ENCODE results near the gene CDC5L. TPM values are rescaled to one million over a fixed set of nuclear protein-coding genes. Genes with fewer than 3 reads are reported as not detected.
"Not testable (repeated sequence)": the region's sequence is repeated elsewhere in the genome, so short reads cannot be mapped to it uniquely, and the experiment has no call there.

CDC5L gene
- total RNA-seq, 2 donors from 2014 or later: 17.8 to 19.1 TPM

GRCh38 chr6:44442833-44443444 lies 55.4 kb downstream of the CDC5L start:
- intact Hi-C loops (cut with DNase I): no loop called here
- no peak for DNase-seq
- ATAC-seq: no peak

GRCh38 chr6:44444853-44445252 lies 57.3 kb downstream of the CDC5L start:
- ATAC-seq: no peak
- no peak for DNase-seq
- intact Hi-C loops (cut with DNase I): no loop called here

GRCh38 chr6:44446626-44447300 lies 59.3 kb downstream of the CDC5L start:
- no peak for DNase-seq
- intact Hi-C loops (cut with DNase I): no loop called here
- peak in 1 of 2 donors; percentile 33 for ATAC-seq

GRCh38 chr6:44449181-44449580 lies 61.7 kb downstream of the CDC5L start:
- DNase-seq; ATAC-seq; intact Hi-C loops (cut with DNase I): not testable (repeated sequence)

GRCh38 chr6:44451803-44452695 lies 64.5 kb downstream of the CDC5L start:
- ATAC-seq: peak in 1 of 2 donors; percentile 19

GRCh38 chr6:44452725-44453124 lies 65.2 kb downstream of the CDC5L start:
- ATAC-seq (peak in 1 of 2 donors; percentile 74), DNase-seq (no peak)
- intact Hi-C loops (cut with DNase I): loop anchor here in 1 of 2 donors (2.0 kb wide), 1 partner anchor 20 kb away; no protein-coding TSS in a partner anchor

More at GRCh38 chr6:44451803-44452695, 64.5 kb downstream of the CDC5L start:
- DNase-seq: no peak
- intact Hi-C loops (cut with DNase I): loop anchor here in 1 of 2 donors (2.0 kb wide), 1 partner anchor 19 kb away; no protein-coding TSS in a partner anchor

DNA sequence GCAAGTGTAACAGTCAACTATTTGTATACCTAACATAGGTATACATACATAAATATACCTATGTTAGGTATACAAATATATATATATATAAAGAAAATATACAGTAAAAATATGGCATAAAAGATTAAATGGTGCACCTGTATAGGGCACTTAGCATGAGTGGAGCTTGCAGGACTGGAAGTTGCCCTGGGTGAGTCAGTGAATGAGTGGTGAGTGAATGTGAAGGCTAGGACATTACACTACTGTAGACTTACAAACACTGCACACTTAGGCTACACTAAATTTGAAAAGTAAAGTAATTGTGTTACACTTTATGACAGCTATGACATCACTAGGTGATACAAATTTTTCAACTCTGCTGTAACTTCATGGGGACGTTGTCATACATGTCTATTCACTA lies 65.6 kb downstream of the CDC5L start:
- intact Hi-C loops (cut with DNase I): loop anchor here in 1 of 2 donors (2.0 kb wide), 1 partner anchor 20 kb away; no protein-coding TSS in a partner anchor
- no peak for ATAC-seq
- DNase-seq: no peak

- ATAC-seq (no peak), DNase-seq (no peak)
- intact Hi-C loops (cut with DNase I): no loop called here
Observed at GRCh38 chr6:44454198-44454597, 66.7 kb downstream of the CDC5L start.

DNA sequence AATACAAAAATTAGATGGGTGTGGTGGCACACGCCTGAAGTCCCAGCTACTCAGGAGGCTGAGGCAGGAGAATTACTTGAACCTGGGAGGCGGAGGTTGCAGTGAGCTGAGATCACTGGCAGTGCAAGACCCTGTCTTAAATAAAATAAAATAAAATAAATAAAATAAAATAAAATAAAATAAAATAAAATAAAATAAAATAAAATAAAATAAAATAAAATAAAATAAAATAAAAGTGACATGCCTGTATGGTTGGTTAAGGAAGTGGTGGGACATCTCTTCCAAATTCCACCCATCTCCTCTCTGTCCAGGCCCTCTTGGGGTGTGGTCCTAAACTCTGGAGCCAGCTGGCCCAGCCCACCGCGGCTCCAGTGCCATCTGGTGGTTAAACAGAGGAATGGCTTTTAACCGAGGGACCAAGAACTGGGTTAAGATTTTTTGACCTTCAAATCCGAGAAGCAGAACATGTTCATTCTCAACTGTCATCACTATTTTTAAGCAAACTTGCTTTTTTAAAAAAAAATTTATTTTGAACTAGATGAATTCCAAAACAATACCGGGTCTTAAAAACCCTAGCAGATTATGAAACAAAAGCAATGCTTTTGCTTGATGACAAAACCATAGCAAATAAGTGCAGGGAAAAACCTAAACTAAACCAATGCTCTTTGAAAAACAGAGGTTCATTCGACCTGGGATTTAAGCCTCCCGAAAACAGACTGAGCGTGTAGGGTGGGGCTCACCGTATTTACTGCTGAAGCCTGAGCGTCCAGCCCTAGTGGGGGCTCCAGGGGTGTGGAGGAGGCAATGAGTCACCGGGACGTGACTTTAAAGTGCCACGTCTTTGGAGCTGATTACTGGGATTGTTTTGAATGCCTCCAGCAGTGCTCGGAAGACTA lies 68.8 kb downstream of the CDC5L start:
- intact Hi-C loops (cut with DNase I): no loop called here
- DNase-seq (peak; percentile 58), ATAC-seq (peak; percentile 66 to 70)

DNA sequence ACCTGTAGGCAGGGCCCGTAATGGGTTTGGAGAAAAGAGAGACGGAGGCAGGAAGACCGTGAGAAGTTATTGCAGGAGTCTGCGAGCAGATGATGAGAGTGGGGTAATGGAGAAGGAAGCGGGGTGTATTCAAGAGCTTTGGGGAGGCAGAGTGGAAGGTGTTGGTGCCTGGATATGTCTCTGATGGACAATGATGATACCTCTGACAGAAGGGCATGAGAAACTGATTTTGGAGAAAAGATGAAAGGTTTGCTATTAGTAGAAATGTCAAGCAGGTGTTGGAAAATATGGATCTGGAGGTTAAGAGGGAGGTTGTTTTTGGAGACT lies 69.4 kb downstream of the CDC5L start:
- intact Hi-C loops (cut with DNase I): no loop called here
- ATAC-seq (no peak), DNase-seq (no peak)

GRCh38 chr6:44457596-44457995 lies 70.1 kb downstream of the CDC5L start:
- intact Hi-C loops (cut with DNase I): no loop called here
- ATAC-seq (peak in 1 of 2 donors; percentile 34), DNase-seq (no peak)

GRCh38 chr6:44458551-44458950 lies 71.0 kb downstream of the CDC5L start:
- DNase-seq (no peak), ATAC-seq (no peak)
- intact Hi-C loops (cut with DNase I): no loop called here

DNA sequence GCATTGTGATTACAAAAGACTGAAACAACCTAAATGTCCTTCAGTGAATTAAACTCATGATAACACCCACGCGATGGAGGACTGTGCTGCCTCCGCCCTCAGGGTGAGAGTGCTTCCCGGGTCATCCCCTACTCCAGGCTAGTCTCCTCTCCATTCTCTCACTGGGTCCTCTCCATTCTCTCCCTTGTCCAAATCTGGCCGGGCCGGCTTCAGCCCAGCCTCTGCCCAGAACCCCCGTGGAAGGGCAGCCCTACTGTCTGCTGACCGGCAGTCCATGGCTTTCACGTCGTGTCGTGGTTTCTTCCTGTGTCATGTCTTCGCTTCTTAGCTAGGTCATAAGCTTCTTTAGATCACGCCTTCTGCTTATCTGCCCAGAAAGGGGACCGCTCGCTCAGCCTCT lies 74.8 kb downstream of the CDC5L start:
- DNase-seq (no peak), ATAC-seq (no peak)
- intact Hi-C loops (cut with DNase I): no loop called here

GRCh38 chr6:44462797-44463727 lies 75.6 kb downstream of the CDC5L start:
- intact Hi-C loops (cut with DNase I): no loop called here
- DNase-seq: no peak
- no peak for ATAC-seq

GRCh38 chr6:44463728-44464450 lies 76.4 kb downstream of the CDC5L start:
- DNase-seq (no peak), ATAC-seq (no peak)
- intact Hi-C loops (cut with DNase I): no loop called here

DNA sequence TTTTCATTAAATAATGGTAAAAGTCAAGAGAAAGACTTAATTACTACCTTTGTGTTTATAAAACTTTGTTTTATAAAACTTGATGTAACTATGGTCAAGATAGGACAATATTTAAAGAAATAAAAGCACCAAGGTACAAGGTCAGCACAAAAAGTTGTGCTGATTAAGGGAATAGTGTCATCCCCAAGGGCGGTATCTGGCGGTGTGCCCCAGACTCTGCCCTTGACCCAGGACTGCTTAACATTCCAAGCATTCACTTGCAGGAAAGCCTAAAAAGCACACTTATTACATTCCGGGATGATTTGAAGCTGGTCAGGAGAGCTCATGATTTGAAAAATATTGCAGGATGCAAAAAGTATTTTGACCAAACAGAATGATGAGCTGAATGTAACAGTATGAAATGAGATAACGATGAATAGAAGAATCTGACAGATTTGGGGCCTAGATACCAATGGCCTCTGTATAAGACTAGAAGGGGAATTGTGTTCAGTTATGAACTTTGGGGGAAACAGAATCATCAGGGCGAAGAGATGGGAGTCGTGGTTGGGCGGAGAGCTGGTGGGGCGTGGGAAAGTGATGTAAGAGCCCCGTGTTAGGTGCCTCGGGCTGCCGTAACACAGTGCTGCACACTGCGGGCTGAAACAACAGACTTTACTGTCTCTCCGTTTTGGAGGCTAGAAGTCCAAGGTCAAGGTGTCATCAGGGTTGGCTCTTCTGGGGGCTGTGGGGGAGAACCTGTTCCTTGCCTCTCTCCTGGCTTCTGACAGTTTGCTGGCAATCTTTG lies 77.2 kb downstream of the CDC5L start:
- DNase-seq (no peak), ATAC-seq (peak; percentile 76 to 77)
- intact Hi-C loops (cut with DNase I): no loop called here

All from left cardiac atrium (tissue), 4 donors.